Lung (tissue), 12 donors: ENCODE data around the gene OR9Q1. TPM values are rescaled to one million over a fixed set of nuclear protein-coding genes. Genes with fewer than 3 reads are reported as not detected.
A peak's percentile ranks its signal among the peaks of the same experiment; 100 is the strongest.

ENCODE experiments used
- ATAC-seq: fragments of 200-7000 bp; cut with Tn5 transposase; one replicate; pipeline ENCODE4 v1.9.1; 2020; ENCODE audit warnings: moderate number of reproducible peaks; ENCODE audit not compliant: insufficient read depth, low FRiP score
- DNase-seq, 3 donors: peaks; one replicate each; pipeline ENCODE4 v3.0.0-alpha.2; 2013 to 2017
- H3K27ac ChIP-seq, 2 donors: one replicate each; pipeline ENCODE4 v1.5.1; 2013; ENCODE audit warnings: mild to moderate bottlenecking in 2 of 2, moderate library complexity in 2 of 2, control low read depth in 1 of 2, inconsistent platforms in 1 of 2, low read depth in 1 of 2, low read length in 1 of 2
- H3K27me3 ChIP-seq, 3 donors: one replicate each; pipeline ENCODE4 v1.5.1; 2013; ENCODE audit warnings: low read length in 2 of 3; ENCODE audit not compliant: control insufficient read depth in 3 of 3, insufficient read depth in 3 of 3
- H3K36me3 ChIP-seq, 4 donors: one replicate each; pipeline ENCODE4 v1.5.1; 2013; ENCODE audit warnings: low read length in 4 of 4, mild to moderate bottlenecking in 1 of 4, moderate library complexity in 1 of 4; ENCODE audit not compliant: control insufficient read depth in 4 of 4, insufficient read depth in 4 of 4
- H3K4me1 ChIP-seq, 5 donors: one replicate each; pipeline ENCODE4 v1.5.1; 2013; ENCODE audit warnings: low read length in 5 of 5, mild to moderate bottlenecking in 2 of 5, moderate library complexity in 1 of 5; ENCODE audit not compliant: control insufficient read depth in 5 of 5, insufficient read depth in 5 of 5
- H3K4me3 ChIP-seq: one replicate; pipeline ENCODE4 v1.5.1; 2013; ENCODE audit warnings: mild to moderate bottlenecking, control low read depth, moderate library complexity
- H3K9ac ChIP-seq, 2 donors: one replicate each; pipeline ENCODE4 v1.5.1; 2013; ENCODE audit warnings: low read length in 2 of 2, control low read depth in 1 of 2; ENCODE audit not compliant: insufficient read depth in 1 of 2
- H3K9me3 ChIP-seq, 4 donors: one replicate each; pipeline ENCODE4 v1.5.1; 2013; ENCODE audit warnings: low read length in 3 of 4, mild to moderate bottlenecking in 1 of 4, moderate library complexity in 1 of 4; ENCODE audit not compliant: control insufficient read depth in 4 of 4, insufficient read depth in 3 of 4
- WGBS, 2 donors: extraction: QIAGEN DNeasy Blood & Tissue Kit; methylation state at CpG; one replicate each; pipeline ENCODE4 v1.1.7; 2013; 5-methylcytosine and 5-hydroxymethylcytosine counted together
- polyA plus RNA-seq, 2 donors: library from polyadenylated mRNA; stranded (reverse); fragments of 200-250 nt; gene quantifications; one replicate each; pipeline ENCODE4 v1.2.1, GENCODE V29; 2013
- total RNA-seq, 2 donors: library from RNA; depleted of rRNA in 1 of 2; stranded (reverse); fragments of >200 nt in 1 of 2; gene quantifications; one replicate each; pipeline ENCODE4 v1.2.1, GENCODE V29; 2014 to 2021
- TF ChIP-seq, protein P1 (sequence below): IDR thresholded peaks from 2 replicates; pipeline ENCODE4 v1.5.1; 2012; ENCODE audit warnings: mild to moderate bottlenecking; ENCODE audit errors: control extremely low read depth, extremely low read depth
- donor health status: control.
- donor health status: control.
- donor health status: Bipolar disorder and iron deficiency.
- donor health status: healthy.
- donor health status: DM: yes; HTN: yes; CAD: no.

The OR9Q1 gene
- total and polyA plus RNA-seq, 4 donors: 0.14 TPM; not detected in 3

DNA sequence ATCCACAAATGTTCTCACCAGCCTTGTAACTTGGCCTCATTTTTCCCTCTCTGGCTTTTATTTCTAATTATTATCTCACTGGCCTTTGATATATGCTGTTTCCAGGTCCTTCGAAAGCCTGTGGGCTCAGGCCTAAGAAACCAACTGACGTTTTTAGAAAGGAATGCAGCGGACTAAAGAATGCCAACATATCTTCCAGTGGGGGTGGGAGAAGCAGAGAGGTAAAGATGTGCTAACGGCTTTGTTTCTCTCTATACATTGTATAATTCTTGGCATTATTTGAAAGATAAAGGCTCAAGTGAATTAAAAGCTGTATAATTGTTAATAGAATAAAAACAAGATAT is 35.3 kb downstream of the OR9Q1 start:
- no peak overlapping the region for H3K27ac ChIP-seq
- ATAC-seq: peak; percentile 25

GRCh38 chr11:58060535-58060934 is 36.9 kb downstream of the OR9Q1 start:
- ATAC-seq: no peak

More for the DNA sequence above, 35.3 kb downstream of the OR9Q1 start:
- no peak overlapping the region for H3K9ac ChIP-seq
- H3K4me1 ChIP-seq: peaks cover 0 to 10% (median 6%) of the 10 kb centered on the region in 5 donors
- no peaks in the 10 kb centered on the region for H3K9me3 ChIP-seq
- DNase-seq: peak; percentile 16 to 63 (median 41)
- no peaks in the 10 kb centered on the region for H3K36me3 ChIP-seq
- H3K27me3 ChIP-seq: no peaks in the 10 kb centered on the region
- WGBS, 2 donors: 49 to 62% methylated on average over 4 of the region's 4 CpGs
- no peak overlapping the region for H3K4me3 ChIP-seq
- TF ChIP-seq, protein P1, sequence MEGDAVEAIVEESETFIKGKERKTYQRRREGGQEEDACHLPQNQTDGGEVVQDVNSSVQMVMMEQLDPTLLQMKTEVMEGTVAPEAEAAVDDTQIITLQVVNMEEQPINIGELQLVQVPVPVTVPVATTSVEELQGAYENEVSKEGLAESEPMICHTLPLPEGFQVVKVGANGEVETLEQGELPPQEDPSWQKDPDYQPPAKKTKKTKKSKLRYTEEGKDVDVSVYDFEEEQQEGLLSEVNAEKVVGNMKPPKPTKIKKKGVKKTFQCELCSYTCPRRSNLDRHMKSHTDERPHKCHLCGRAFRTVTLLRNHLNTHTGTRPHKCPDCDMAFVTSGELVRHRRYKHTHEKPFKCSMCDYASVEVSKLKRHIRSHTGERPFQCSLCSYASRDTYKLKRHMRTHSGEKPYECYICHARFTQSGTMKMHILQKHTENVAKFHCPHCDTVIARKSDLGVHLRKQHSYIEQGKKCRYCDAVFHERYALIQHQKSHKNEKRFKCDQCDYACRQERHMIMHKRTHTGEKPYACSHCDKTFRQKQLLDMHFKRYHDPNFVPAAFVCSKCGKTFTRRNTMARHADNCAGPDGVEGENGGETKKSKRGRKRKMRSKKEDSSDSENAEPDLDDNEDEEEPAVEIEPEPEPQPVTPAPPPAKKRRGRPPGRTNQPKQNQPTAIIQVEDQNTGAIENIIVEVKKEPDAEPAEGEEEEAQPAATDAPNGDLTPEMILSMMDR: no peak

GRCh38 chr11:58060939-58061672 is 37.4 kb downstream of the OR9Q1 start:
- TF ChIP-seq, protein P1: no peak
- Histone ChIP-seq H3K27ac (no peak overlapping the region), H3K9me3 (no peaks in the 10 kb centered on the region), H3K4me3 (no peak overlapping the region), H3K4me1 (peaks cover 0 to 10% (median 6%) of the 10 kb centered on the region in 5 donors), H3K36me3 (no peaks in the 10 kb centered on the region), H3K27me3 (no peaks in the 10 kb centered on the region), H3K9ac (no peak overlapping the region)
- DNase-seq (no peak), ATAC-seq (no peak)
- 65 to 74% methylated on average over 6 of the region's 6 CpGs for WGBS, 2 donors

More at GRCh38 chr11:58060535-58060934, 36.9 kb downstream of the OR9Q1 start:
- WGBS, 2 donors: 82 to 83% methylated on average over 3 of the region's 3 CpGs
- TF ChIP-seq, protein P1: no peak
- Histone ChIP-seq H3K36me3 (no peaks in the 10 kb centered on the region), H3K27ac (no peak overlapping the region), H3K4me1 (peaks cover 0 to 10% (median 6%) of the 10 kb centered on the region in 5 donors), H3K27me3 (no peaks in the 10 kb centered on the region), H3K9me3 (no peaks in the 10 kb centered on the region), H3K9ac (no peak overlapping the region), H3K4me3 (no peak overlapping the region)
- no peak for DNase-seq
